ENCODE measurements around the gene CEACAM3.

The CEACAM3 gene

GRCh38 chr19:41771410-41771809 is 25.0 kb upstream of the CEACAM3 start:
- peaks cover 26 to 27% of the 10 kb centered on the region in 2 experiments for H3K4me1 ChIP-seq (ENCODE audit: control insufficient read depth in 1 of 2, insufficient read depth in 1 of 2, low read depth in 1 of 2, low read length in 1 of 2)
- H3K27ac ChIP-seq, result no peak overlapping the region
- no peaks in the 10 kb centered on the region for H3K27me3 ChIP-seq
- H3K9me3 ChIP-seq, result no peaks in the 10 kb centered on the region
- no peak for TF ChIP-seq CTCF (IDR thresholded peaks at IDR 0.05)
- H3K36me3 ChIP-seq, result peaks cover 15% of the 10 kb centered on the region
- H3K4me3 ChIP-seq (ENCODE audit: low read depth in 1 of 2, low read length in 1 of 2), result no peak overlapping the region

GRCh38 chr19:41774515-41774980 is 21.8 kb upstream of the CEACAM3 start:
- Histone ChIP-seq H3K36me3 (peaks cover 15% of the 10 kb centered on the region), H3K4me1 (ENCODE audit: control insufficient read depth in 1 of 2, insufficient read depth in 1 of 2, low read depth in 1 of 2, low read length in 1 of 2) (peaks cover 26 to 27% of the 10 kb centered on the region in 2 experiments), H3K4me3 (ENCODE audit: low read depth in 1 of 2, low read length in 1 of 2) (no peak overlapping the region), H3K27ac (peak overlapping the region; percentile 41), H3K9me3 (no peaks in the 10 kb centered on the region), H3K27me3 (no peaks in the 10 kb centered on the region)
- TF ChIP-seq CTCF (IDR thresholded peaks at IDR 0.05), result no peak

GRCh38 chr19:41776700-41777099 is 19.7 kb upstream of the CEACAM3 start:
- TF ChIP-seq CTCF (IDR thresholded peaks at IDR 0.05), result no peak

GRCh38 chr19:41783612-41784011 is 12.8 kb upstream of the CEACAM3 start:
- no peak for TF ChIP-seq CTCF (IDR thresholded peaks at IDR 0.05)
- no peak overlapping the region for H3K4me3 ChIP-seq (ENCODE audit: low read depth in 1 of 2, low read length in 1 of 2)

More at GRCh38 chr19:41776700-41777099, 19.7 kb upstream of the CEACAM3 start:
- Histone ChIP-seq H3K4me3 (ENCODE audit: low read depth in 1 of 2, low read length in 1 of 2) (no peak overlapping the region), H3K27ac (no peak overlapping the region), H3K27me3 (no peaks in the 10 kb centered on the region), H3K9me3 (no peaks in the 10 kb centered on the region), H3K4me1 (ENCODE audit: control insufficient read depth in 1 of 2, insufficient read depth in 1 of 2, low read depth in 1 of 2, low read length in 1 of 2) (peaks cover 26 to 27% of the 10 kb centered on the region in 2 experiments), H3K36me3 (peaks cover 6% of the 10 kb centered on the region)

GRCh38 chr19:41784312-41784711 is 12.1 kb upstream of the CEACAM3 start:
- Histone ChIP-seq H3K4me1 (ENCODE audit: control insufficient read depth in 1 of 2, insufficient read depth in 1 of 2, low read depth in 1 of 2, low read length in 1 of 2) (peaks cover 41 to 45% of the 10 kb centered on the region in 2 experiments), H3K27ac (peak overlapping the region; percentile 79), H3K9me3 (no peaks in the 10 kb centered on the region), H3K27me3 (no peaks in the 10 kb centered on the region), H3K4me3 (ENCODE audit: low read depth in 1 of 2, low read length in 1 of 2) (no peak overlapping the region), H3K36me3 (no peaks in the 10 kb centered on the region)
- no peak for TF ChIP-seq CTCF (IDR thresholded peaks at IDR 0.05)

More at GRCh38 chr19:41783612-41784011, 12.8 kb upstream of the CEACAM3 start:
- Histone ChIP-seq H3K36me3 (no peaks in the 10 kb centered on the region), H3K27me3 (no peaks in the 10 kb centered on the region), H3K4me1 (ENCODE audit: control insufficient read depth in 1 of 2, insufficient read depth in 1 of 2, low read depth in 1 of 2, low read length in 1 of 2) (peaks cover 41 to 45% of the 10 kb centered on the region in 2 experiments), H3K27ac (peak overlapping the region; percentile 79), H3K9me3 (no peaks in the 10 kb centered on the region)
